HCT116 (cell line): ENCODE results near the gene CCDC69. TPM values are rescaled to one million over a fixed set of nuclear protein-coding genes. Genes with fewer than 3 reads are reported as not detected.
A peak's percentile ranks its signal among the peaks of the same experiment; 100 is the strongest.

ENCODE experiments used
- ATAC-seq: fragments of 200-7000 bp; cut with Tn5 transposase; 2 replicates; pipeline ENCODE4 v1.9.1; 2020; ENCODE audit warnings: mild to moderate bottlenecking, moderate library complexity
- Bru-seq: library from RNA; stranded (reverse); fragments of 400-500 nt; gene quantifications from one replicate; lab custom pipeline; 2021; lab: Mats Ljungman, UMichigan
- BruChase-seq, 2 experiments: library from RNA; stranded (reverse); fragments of 400-500 nt; gene quantifications; one replicate each; lab custom pipeline; 2021; lab: Mats Ljungman, UMichigan
- BruUV-seq: library from RNA; stranded (reverse); fragments of 400-500 nt; replicated peaks from 2 replicates; lab custom pipeline; 2021; lab: Mats Ljungman, UMichigan
- CTCF ChIA-PET: fragments of 300-600 bp; sonication (Branson Sonifier 250); formaldehyde crosslinking; loops from one replicate; lab custom pipeline; 2021; ENCODE audit warnings: antibody characterized with exemption; lab: Charles Lee
- POLR2A ChIA-PET: fragments of 300-600, 350-600 bp; sonication (Branson Sonifier 250); formaldehyde crosslinking; loops from one replicate; lab custom pipeline; 2021; ENCODE audit warnings: antibody characterized with exemption; lab: Charles Lee
- RAD21 ChIA-PET, 2 experiments: fragments of 300-600 bp; sonication (Branson Sonifier 250); formaldehyde crosslinking; loops; one replicate each; lab custom pipeline; 2023; ENCODE audit warnings: low total read pairs in 2 of 2; ENCODE audit not compliant: uncharacterized antibody in 2 of 2, unreplicated experiment in 2 of 2, low non-redundant PET in 1 of 2; lab: Charles Lee
- DNase-seq: peaks from one replicate; pipeline ENCODE4 v3.0.0-alpha.2; 2010; ENCODE audit warnings: low read depth, low spot score
- H2AFZ ChIP-seq: fragments of 200-600 bp; shearing (Covaris generic), sonication (generic); 2 replicates; pipeline ENCODE4 v1.6.1; 2017; ENCODE audit warnings: low read depth, mixed run types, mixed read lengths, antibody characterized with exemption, low read length; ENCODE audit not compliant: poor library complexity, severe bottlenecking
- H3K27ac ChIP-seq: 2 replicates; pipeline ENCODE4 v1.5.1; 2012; ENCODE audit warnings: low read depth, low read length
- H3K27me3 ChIP-seq: fragments of 200-600 bp; sonication (generic); 2 replicates; pipeline ENCODE4 v1.6.1; 2016; ENCODE audit warnings: mixed run types, low read length, mixed read lengths; ENCODE audit not compliant: insufficient read depth
- H3K36me3 ChIP-seq, 2 experiments: fragments of 200-500 bp in 1 of 2; fragments of 200-600 bp in 1 of 2; sonication (Bioruptor generic) in 1 of 2; sonication (generic) in 1 of 2; 2 replicates each; pipeline versions ENCODE4 v1.5.1 to v1.6.1; 2014 to 2016; ENCODE audit warnings: low read length in 2 of 2, inconsistent platforms in 1 of 2, mixed read lengths in 1 of 2, mixed run types in 1 of 2; ENCODE audit not compliant: insufficient read depth in 2 of 2, control insufficient read depth in 1 of 2
- H3K4me1 ChIP-seq, 2 experiments: fragments of 200-600 bp in 1 of 2; sonication (generic) in 1 of 2; 2 replicates each; pipeline versions ENCODE4 v1.5.1 to v1.6.1; 2012 to 2017; ENCODE audit warnings: low read length in 2 of 2, inconsistent platforms in 1 of 2, mild to moderate bottlenecking in 1 of 2, mixed read lengths in 1 of 2, mixed run types in 1 of 2, moderate library complexity in 1 of 2; ENCODE audit not compliant: insufficient read depth in 2 of 2, control insufficient read depth in 1 of 2
- H3K4me2 ChIP-seq: fragments of 200-600 bp; sonication (generic); 2 replicates; pipeline ENCODE4 v1.6.1; 2017; ENCODE audit warnings: mixed run types, low read length, mixed read lengths
- H3K4me3 ChIP-seq, 2 experiments: fragments of 200-600 bp in 1 of 2; sonication (generic) in 1 of 2; replicated peaks in 1 of 2; 2 replicates each; pipeline ENCODE4 v1.5.1; 2011 to 2016; ENCODE audit warnings: low read length in 2 of 2, control low read depth in 1 of 2, low read depth in 1 of 2, mild to moderate bottlenecking in 1 of 2, mixed read lengths in 1 of 2, mixed run types in 1 of 2
- H3K79me2 ChIP-seq: fragments of 200-600 bp; sonication (generic); 2 replicates; pipeline ENCODE4 v1.6.1; 2017; ENCODE audit warnings: mild to moderate bottlenecking, mixed run types, low read length, moderate library complexity, mixed read lengths; ENCODE audit not compliant: insufficient read depth
- H3K9ac ChIP-seq: fragments of 200-600 bp; sonication (generic); 2 replicates; pipeline ENCODE4 v1.6.1; 2016; ENCODE audit warnings: low read length, mixed read lengths
- H3K9me2 ChIP-seq: fragments of 200-600 bp; sonication (generic), shearing (Covaris generic); 2 replicates; pipeline ENCODE4 v1.6.1; 2017; ENCODE audit warnings: mixed run types, mild to moderate bottlenecking, moderate library complexity; ENCODE audit not compliant: insufficient read depth
- H3K9me3 ChIP-seq, 2 experiments: fragments of 200-500 bp in 1 of 2; fragments of 200-600 bp in 1 of 2; sonication (Bioruptor generic) in 1 of 2; sonication (generic) in 1 of 2; 2 replicates each; pipeline ENCODE4 v1.6.1; 2014 to 2017; ENCODE audit warnings: low read length in 2 of 2, mixed read lengths in 2 of 2, inconsistent platforms in 1 of 2, low read depth in 1 of 2, mild to moderate bottlenecking in 1 of 2, mixed run types in 1 of 2, moderate library complexity in 1 of 2; ENCODE audit not compliant: control insufficient read depth in 1 of 2, insufficient read depth in 1 of 2
- H4K20me1 ChIP-seq: fragments of 200-600 bp; sonication (generic), shearing (Covaris generic); 2 replicates; pipeline ENCODE4 v1.6.1; 2017; ENCODE audit warnings: mixed run types, mild to moderate bottlenecking, moderate library complexity; ENCODE audit not compliant: insufficient read depth
- CEBPB ChIP-seq: IDR thresholded peaks from 2 replicates; pipeline ENCODE4 v1.6.1; 2012; ENCODE audit warnings: low read depth
- CTCF ChIP-seq, 3 experiments: fragments of 200-600 bp in 1 of 3; sonication (generic) in 1 of 3; IDR thresholded peaks in 2 of 3; conservative IDR thresholded peaks in 1 of 3; 2 replicates each; pipeline ENCODE4 v1.5.1; 2012 to 2017; ENCODE audit warnings: low read depth in 2 of 3, low read length in 2 of 3, antibody characterized with exemption in 1 of 3, borderline replicate concordance in 1 of 3, control low read depth in 1 of 3, mild to moderate bottlenecking in 1 of 3, mixed read lengths in 1 of 3, mixed run types in 1 of 3, moderate library complexity in 1 of 3; ENCODE audit not compliant: insufficient read depth in 1 of 3
- POLR2AphosphoS5 ChIP-seq: IDR thresholded peaks from 2 replicates; pipeline ENCODE4 v1.6.1; 2011; ENCODE audit warnings: mild to moderate bottlenecking, low read depth, low read length, moderate library complexity
- TCF7L2 ChIP-seq: IDR thresholded peaks from 2 replicates; pipeline ENCODE4 v1.7.0; 2011; ENCODE audit warnings: borderline replicate concordance, inconsistent platforms; ENCODE audit not compliant: insufficient read depth, insufficient read length; ENCODE audit errors: extremely low read depth
- YY1 ChIP-seq: IDR thresholded peaks from 2 replicates; pipeline ENCODE4 v1.6.1; 2011; ENCODE audit warnings: low read length, low read depth, moderate library complexity, mild to moderate bottlenecking; ENCODE audit not compliant: insufficient replicate concordance; ENCODE audit errors: extremely low read depth
- intact Hi-C: fragments of 100-400 bp; cut with micrococcal nuclease; formaldehyde crosslinking; loops from 2 replicates; pipeline ENCODE4 v1.10.0; 2022
- long read RNA-seq: library from polyadenylated mRNA; unstranded; transcript quantifications from one replicate; pipeline ENCODE4 v2.0.0, GENCODE V29; 2021; ENCODE audit not compliant: unreplicated experiment
- polyA plus RNA-seq: library from polyadenylated mRNA; unstranded; fragments of >200 nt; gene quantifications from 2 replicates; pipeline ENCODE4 v1.2.1, GENCODE V29; 2012; ENCODE audit warnings: missing spikeins
- total RNA-seq: library from RNA; stranded (reverse); gene quantifications from one replicate; pipeline ENCODE4 v1.2.1, GENCODE V29; 2021; ENCODE audit not compliant: unreplicated experiment

CCDC69 gene, protein sequence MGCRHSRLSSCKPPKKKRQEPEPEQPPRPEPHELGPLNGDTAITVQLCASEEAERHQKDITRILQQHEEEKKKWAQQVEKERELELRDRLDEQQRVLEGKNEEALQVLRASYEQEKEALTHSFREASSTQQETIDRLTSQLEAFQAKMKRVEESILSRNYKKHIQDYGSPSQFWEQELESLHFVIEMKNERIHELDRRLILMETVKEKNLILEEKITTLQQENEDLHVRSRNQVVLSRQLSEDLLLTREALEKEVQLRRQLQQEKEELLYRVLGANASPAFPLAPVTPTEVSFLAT
- total RNA-seq (4.3 TPM), Bru-seq, nascent RNA (percentile 41 among the genes with signal in this experiment), BruChase-seq, experiment 1, labeled RNA remaining after a 6-hour chase (percentile 42 among the genes with signal in this experiment), BruChase-seq, experiment 2, labeled RNA remaining after a 2-hour chase (percentile 42 among the genes with signal in this experiment)
- polyA plus RNA-seq = 3.2 and 3.5 TPM in 2 replicates
- long read RNA-seq, transcript CCDC69-201 (9 exons, 3,451 nt) = major isoform, 6 of 9 reads
- long read RNA-seq, partial matches to known transcripts = 0 of 9 reads
- long read RNA-seq, other reads (novel, unspliced or antisense) = 3 of 9 reads

DNA sequence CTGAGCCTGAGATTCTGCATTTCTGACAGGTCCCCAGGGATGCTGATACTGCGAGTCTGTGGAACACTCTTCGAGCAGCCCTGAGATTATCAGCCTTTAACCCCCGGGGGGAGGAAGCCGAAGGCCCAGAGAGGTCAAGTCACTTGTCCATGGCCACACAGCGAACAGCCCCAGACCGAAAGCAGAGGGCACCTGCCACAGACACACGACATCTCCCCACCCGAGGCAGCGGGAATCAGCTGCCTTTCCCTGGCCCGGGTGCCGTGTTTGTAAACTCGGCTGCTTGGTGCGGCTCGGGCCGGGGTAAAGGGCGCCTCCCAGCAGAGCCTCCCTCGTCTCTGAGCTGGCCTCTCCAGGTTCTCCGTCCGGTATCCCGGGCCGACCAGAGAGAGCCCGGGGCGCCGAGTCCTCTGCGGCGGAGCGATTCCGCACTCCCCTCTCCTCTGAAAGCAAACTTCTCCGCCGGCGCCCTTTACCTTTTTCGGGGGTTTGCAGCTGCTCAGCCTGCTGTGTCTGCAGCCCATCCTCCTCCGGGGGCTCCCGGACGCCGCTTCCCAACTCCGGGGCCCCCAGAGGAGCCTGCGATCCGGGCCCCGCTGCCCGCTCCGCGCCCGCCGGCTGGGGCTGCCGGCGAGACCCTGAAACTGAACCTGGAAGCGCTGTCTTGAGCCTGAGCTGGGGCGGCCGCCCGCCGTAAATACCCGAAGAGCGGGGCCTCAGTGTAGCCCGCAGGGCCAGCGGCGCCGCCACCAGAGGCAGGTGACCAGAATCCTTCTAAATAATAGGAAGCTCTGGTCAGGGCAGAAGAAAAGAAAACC, at the start of gene CCDC69:
CCDC69 (minus strand) TSS at position 646 of the 818 bp plus-strand sequence; CDS start at position 524, 122 bp downstream.
- ATAC-seq (peak; percentile 91), DNase-seq (peak; percentile 53)
- no TSS peak for BruUV-seq
- POLR2A ChIA-PET = interaction anchor here (0.9 to 2.4 kb wide), 4 partner anchors 9 to 29 kb away, joined by 3 to 15 read pairs (median 4); partner anchors contain the start of gene GM2A
- Histone ChIP-seq H3K9me2 (no peaks in the 10 kb centered on the region), H3K4me3 (peak within 1 kb of the TSS; percentile 62 to 64), H3K27me3 (no peaks in the 10 kb centered on the region), H3K36me3 (no peaks in the 10 kb centered on the region), H3K27ac (peak within 1 kb of the TSS; percentile 9; the same call in 1 of the 2 replicates), H3K79me2 (no peaks in the 10 kb centered on the region), H3K9ac (peak within 1 kb of the TSS; percentile 58), H3K4me1 (peaks cover 8 to 23% of the 10 kb centered on the region in 2 experiments; a peak in 3 of 4 replicates), H3K9me3 (no peaks in the 10 kb centered on the region), H3K4me2 (peak within 1 kb of the TSS; percentile 96), H2AFZ (peak within 1 kb of the TSS; percentile 84), H4K20me1 (no peaks in the 10 kb centered on the region)
- RAD21 ChIA-PET = interaction anchor here (0.7 to 0.8 kb wide), 2 partner anchors 29 to 172 kb away, joined by 3 to 4 read pairs; partner anchors contain the start of gene GM2A (in 1 of the 2)
- TF ChIP-seq YY1 (peak; percentile 88), CTCF (IDR thresholded peaks at IDR 0.05 in 2 of 3, conservative IDR thresholded peaks at IDR 0.05 in 1 of 3; ENCODE audit: borderline replicate concordance in 1 of 3, insufficient read depth in 1 of 3, low read depth in 2 of 3, low read length in 2 of 3) (peak in 2 of 3 experiments; percentile 14 to 27; a peak in 2 of 6 replicates), CEBPB (no peak), TCF7L2 (no peak), POLR2AphosphoS5 (peak; percentile 64)
- CTCF ChIA-PET = interaction anchor here (0.8 to 1.8 kb wide), 5 partner anchors 15 to 428 kb away, joined by 3 to 10 read pairs (median 5); partner anchors contain the start of gene GM2A
- intact Hi-C loops = no loop called here
